Hepatocyte (in vitro differentiated cells): ENCODE data around the gene SYT15.

Source experiments
- EZH2 ChIP-seq: fragments of 200-600 bp; sonication (generic); IDR thresholded peaks from 2 replicates; pipeline ENCODE4 v1.6.1; 2016; ENCODE audit warnings: antibody characterized with exemption, mild to moderate bottlenecking, borderline replicate concordance
- TF ChIP-seq, protein P1 (sequence below): fragments of 200-600 bp; sonication (generic); IDR thresholded peaks from 2 replicates; pipeline ENCODE4 v1.5.1; 2016; ENCODE audit warnings: antibody characterized with exemption, mild to moderate bottlenecking; ENCODE audit not compliant: poor library complexity

DNA sequence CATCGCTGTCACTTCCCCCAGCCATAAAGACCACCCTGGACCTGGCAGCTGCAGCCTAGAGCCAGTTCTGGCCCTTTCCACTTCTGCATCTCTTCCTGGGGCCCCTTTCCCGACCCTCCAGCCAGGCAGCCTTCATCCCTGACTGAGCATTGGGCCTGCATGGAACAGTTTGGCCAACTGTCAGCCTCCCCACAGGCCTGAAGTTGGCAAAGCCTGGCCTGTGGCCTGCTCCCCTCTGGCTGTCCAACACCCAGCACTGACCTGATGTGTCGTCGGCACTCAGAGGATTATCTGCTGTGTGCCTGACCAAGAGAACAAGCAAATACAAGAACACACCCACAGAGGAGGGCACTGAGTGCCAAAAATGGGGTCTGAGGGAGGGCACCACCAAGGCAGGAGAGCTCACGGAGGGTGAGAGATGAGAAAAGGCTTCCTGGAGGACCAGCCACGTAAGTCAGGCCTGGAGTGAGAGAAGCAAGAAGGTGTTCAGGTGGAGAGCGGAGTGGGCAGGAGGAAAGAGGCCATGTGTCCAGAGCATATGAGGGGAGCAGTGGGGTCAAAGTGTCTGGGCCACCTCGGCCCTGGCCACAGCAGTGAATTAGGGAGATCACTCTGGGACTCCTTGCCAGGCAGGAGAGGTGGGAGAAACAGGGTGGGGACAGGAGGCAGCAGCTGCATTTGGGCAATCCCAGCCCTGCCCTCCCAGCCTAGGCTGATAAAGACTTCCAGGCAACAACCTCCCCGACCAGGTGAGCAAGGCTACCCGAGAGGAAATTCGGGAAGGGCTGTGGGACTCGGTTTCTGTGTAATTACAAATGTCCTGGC is 27.0 kb upstream of the SYT15 start:
- TF ChIP-seq, protein P1, sequence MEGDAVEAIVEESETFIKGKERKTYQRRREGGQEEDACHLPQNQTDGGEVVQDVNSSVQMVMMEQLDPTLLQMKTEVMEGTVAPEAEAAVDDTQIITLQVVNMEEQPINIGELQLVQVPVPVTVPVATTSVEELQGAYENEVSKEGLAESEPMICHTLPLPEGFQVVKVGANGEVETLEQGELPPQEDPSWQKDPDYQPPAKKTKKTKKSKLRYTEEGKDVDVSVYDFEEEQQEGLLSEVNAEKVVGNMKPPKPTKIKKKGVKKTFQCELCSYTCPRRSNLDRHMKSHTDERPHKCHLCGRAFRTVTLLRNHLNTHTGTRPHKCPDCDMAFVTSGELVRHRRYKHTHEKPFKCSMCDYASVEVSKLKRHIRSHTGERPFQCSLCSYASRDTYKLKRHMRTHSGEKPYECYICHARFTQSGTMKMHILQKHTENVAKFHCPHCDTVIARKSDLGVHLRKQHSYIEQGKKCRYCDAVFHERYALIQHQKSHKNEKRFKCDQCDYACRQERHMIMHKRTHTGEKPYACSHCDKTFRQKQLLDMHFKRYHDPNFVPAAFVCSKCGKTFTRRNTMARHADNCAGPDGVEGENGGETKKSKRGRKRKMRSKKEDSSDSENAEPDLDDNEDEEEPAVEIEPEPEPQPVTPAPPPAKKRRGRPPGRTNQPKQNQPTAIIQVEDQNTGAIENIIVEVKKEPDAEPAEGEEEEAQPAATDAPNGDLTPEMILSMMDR, result no peak
- no peak for TF ChIP-seq EZH2
